NCI-H1436 treated with DMSO at 0.1 percent for 48 hours (cell line): Measurements from ENCODE around the gene EPB41.
"Not testable (repeated sequence)": the region's sequence is repeated elsewhere in the genome, so short reads cannot be mapped to it uniquely, and the experiment has no call there.

Source experiments
- DNase-seq: peaks from one replicate; lab custom pipeline; 2025; lab: John Stamatoyannopoulos, UW

Gene EPB41

DNA sequence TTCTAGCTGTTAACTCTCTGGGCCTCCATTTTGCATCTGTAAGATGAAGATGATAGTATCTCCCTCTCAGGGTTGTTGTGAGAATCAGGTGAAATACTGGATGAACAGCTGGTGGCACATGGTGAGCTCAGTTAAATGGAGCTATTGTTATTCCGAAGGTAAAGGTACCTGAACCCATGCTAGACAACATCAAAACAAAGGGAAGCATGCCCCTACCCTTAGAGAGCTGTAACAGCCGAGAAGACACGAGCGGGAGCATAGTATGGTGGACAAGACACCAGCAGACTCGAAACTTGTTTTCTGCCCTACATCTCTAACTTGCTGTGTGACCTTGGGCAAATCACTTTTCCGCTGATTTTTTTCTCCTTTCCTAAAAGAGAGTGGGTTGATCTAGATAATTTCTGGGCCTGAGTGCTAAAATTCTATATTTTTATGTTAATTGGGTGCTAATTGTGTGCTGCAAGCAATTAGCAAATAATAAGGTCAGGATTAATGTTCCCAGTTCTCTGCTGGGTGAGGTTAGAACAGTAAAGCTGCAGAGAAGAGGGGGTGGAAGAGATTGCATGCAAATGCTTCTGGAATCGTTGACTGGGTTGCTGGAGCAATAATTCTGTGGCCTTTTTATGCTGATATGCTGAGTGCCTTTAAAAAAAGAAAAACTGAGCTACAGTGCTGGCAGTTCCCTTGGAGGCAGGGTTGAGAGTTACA, 198.5 kb downstream of the EPB41 start:
- no peak for DNase-seq

DNA sequence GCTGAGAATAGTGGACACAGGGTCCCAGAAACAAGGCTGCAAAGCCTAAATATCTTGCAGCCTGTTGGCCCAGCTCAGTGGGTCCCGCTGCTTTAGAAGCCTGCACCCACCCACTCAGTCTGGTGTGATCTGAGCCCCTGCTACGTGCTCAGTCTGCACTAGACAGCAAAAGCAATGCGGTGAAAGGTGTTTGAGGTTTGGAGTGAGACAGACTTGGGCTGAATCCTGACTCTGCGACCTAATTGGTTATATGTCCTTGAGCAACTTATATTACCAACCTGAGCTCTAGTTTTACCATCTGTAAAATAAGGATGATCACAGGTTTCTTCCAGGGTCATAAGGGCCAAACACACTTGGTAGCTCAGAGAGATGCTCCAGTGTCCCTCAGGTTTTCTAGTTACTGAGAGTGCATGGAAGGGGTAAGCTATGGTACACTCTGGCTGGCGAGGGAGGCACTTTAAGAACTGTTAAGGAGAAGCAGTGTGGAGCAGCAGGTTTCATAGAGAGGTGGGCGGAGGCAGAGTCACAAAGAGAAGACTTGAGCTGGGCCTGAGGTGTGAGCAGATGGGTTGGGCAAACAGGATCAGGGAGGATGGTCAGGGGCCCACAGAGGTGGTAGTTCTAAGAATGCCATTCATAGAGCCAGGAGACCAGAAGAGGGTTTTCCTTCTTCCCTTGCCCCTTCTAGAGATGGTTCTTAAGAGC, 199.2 kb downstream of the EPB41 start:
- DNase-seq: no peak

DNA sequence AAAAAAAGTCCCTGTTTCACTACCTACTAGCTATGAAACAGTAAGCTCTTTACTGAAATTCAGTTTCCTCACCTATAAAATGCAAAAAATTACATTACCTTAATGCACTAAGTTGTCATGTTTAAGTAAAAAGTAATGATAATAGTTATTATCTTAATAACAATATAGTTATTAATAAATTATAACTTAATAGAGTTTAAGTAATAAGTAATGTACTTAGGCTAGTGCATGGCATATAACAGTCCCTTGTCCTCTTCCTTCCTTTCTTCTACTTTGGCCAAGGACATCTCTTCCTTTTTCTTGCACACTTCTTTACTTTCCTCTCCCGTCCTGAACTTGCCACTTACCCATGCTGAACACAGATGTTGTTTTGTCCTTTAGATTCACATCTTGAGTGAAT, 200.3 kb downstream of the EPB41 start:
- DNase-seq: no peak

DNA sequence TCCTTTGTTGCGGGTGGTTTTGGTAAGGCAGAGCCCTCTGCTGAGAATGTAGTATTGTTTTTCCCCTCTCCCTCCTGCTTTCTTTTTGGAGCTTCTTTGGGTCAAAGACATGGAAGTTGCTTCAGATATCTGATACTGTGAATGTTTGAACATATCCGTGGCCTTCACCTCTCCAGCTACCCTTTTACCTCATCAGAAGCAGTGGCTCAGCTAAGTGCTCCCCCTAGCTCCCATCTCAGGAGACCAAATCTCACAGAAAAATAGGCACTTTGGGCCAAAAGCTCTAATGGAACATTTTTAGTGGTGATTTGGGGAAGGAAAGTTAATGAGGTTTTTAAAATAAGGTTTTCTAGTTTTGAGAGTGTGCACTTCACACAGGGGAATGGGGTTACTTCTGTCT, 203.0 kb downstream of the EPB41 start:
- DNase-seq: no peak

DNA sequence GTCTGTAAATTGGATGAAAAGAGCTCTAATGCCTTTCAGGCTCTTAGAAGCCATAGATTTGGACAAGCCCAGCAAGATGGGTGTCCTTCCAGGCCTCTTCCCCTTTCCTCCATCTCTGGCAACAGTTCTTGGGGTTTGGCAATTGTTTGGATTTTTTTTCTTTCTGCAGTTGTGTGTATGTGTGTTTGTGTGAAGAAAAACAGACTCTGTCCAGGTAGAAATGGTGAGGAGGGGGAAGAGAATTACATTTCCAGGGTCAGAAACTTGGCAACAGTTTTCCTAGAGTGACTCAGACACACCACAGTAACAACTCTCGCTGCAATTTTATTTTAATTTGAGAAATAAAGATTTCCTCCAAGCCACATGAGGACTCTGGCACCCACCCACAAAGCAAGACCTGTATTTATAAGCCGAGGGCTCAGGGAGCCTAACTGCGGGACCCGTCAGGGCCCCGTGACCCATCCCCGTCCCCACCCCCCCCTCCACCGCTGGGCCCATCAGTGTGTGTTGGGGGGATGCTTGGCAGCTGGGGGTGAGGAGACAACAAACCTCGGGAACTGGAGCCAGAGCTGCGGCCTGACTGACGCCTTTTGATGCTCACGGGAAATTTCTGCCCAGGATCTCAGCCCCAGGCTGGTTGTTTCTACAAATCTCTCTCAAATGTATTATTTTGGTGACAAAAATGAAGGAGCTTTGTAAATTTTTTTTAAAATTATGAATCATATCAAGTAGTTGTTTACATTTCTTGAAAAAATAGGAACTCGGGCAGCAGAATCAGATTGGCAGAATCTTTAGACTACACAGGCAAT, 205.0 kb downstream of the EPB41 start:
- DNase-seq: no peak

DNA sequence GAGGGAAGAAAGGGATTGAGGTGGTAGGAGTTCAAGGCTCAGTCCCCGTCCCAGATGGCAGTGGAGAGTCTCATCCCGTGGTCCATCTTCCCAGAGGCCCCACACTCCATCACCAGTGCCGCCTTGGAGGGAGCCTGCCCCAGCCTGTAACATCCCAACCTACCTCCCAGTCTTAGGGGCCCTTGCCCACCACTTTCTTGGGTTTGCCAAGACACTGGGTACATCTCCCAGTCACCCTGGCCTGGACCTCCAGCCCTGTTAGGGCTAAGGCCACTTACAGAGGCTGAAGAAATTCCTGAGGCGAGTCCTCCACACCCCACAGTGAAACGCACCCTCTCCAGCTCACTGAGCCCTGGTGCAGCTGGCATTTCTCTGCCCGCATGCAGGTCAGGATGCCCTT, 206.0 kb downstream of the EPB41 start:
- DNase-seq: no peak

DNA sequence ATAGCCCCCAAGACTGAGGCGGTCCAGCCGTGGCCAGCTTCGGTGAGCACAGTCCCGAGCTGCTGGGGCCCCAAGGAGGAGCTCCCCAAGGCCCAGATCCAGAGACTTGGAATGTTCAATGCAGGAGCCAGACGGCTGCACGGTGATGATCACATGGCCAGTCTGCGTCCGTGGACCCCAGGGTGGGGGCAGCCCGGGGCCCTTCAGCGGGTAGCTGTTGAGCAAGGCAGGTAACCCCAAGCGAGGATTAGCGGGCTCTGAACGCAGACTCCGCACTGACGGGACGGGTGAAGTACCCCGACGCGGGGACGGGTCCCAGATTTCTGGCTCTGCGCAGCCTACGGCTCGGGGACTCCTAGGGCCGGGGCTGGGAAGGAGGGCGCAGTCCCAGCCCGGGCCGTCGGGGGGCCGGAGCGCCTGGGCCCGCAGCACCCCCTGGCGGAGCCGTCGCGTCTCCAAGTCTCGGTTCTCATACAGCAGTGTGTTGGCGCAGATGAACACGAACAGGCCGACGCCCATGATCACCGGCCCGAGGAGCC, 206.6 kb downstream of the EPB41 start:
- DNase-seq: no peak

DNA sequence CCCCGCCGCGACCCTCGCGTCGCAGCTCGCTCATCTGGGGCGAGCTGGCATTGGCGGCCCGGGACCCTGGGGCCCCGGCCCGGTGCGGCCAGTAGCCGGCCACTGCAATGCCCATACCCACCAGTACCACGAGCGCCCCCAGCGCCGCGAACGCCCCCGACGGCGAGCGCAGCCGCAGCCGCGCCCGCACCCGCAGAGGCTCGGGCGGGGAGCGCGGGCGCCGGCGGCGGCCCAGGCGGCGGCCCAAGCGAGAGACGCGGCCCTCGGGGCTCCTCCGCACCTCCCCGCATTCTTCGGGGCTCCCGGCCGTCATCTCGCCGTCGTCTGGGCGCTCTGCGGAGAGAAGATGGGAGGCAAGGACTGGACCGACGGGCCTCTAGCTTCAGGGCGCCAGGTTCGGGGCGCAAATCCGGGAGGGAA, 207.2 kb downstream of the EPB41 start:
- DNase-seq: no peak

DNA sequence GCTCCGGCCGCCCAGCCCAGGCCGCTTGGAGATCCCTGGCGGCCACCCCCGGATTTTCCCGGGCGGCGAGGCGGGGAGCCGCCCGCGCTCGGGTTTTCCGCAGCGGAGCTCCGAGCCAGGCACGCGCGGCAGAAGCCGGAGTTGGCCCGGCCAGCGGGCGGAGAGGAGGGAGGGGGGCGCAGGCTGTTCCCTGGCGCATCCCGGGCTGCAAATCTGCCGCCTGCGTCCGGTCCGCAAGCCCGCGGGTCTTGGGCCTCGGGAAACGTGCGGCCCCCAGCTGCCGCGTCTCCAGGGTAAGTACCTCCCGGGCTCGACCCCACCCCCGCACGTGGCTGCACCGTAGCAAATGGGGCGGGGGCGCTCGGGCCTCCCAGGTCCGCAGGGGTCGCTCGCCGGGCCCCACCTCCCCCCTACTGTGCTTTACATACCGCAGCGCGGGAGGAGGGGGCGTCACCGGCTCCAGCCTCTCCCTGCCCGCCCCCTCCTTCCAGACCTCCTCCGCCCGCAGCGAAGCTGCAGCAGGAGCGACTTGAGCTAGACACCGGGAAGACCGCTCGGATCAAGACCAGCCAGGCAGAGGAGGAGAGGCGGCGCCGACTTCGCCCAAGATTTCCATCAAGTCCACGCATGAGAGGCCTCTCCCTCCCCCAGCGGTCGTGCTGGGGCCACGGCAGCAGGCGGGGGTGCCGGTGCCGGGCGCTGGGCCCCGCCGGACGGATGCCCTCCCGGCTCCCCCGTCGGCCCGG, 207.7 kb downstream of the EPB41 start:
- no peak for DNase-seq

DNA sequence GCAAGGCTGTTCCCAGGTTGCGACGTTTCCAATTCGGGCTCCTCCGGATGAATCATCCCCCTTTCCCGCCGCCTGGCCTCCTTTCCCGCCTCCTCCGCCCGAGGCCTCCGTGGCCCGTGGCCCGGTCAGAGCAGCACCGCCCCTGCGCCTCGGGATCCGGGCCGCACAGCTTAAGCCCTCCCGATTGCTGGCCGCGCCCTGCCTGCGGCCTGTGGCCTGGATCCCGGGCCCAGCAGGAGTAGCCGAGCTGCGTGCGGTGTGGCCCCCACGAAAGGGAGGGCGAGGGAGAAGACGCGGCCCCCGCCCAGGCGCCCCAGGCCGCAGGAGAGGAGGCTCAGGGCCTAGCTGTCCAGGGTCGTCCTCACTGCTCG, 208.3 kb downstream of the EPB41 start:
- DNase-seq: no peak

DNA sequence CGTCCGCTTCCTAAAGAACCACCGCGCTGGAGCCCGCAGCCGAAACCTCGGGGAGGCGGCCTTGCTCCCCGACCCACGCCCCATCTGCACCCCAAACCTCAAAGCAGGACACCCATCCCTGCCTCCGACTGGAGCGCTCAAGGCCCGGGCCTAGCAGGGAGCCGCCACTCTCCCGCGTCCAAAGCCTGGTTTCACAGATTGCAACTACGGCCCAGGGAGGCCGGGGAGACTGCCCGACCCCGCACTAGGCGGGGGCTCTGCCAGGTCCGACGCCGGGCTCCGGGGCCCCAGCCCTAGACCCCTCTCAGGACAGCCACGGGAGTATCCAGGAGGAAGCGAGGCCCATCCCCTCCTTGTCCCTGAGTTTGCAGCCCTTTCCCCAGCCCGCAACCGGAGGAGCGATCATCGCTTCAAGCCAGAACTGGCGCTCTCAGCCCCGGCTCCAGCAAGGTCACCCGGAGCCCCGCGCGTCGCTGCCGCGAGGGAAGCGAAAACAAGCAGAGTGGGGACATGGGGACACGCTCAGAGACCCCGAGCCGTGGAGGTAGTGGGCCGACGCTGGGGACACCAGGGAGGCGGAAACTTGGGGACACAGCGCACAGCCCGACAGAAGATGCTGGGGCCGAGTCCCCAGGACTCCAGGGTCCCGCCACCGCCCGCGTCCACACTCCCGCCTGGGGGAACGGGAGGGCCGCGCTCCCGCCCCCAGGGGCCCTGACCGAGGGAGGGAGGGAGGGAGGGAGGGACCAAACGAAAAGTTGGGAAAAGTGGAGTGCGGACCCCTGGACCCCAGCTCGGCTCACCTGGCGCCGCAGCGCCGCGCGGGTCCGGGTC, 208.9 kb downstream of the EPB41 start:
- DNase-seq: no peak

DNA sequence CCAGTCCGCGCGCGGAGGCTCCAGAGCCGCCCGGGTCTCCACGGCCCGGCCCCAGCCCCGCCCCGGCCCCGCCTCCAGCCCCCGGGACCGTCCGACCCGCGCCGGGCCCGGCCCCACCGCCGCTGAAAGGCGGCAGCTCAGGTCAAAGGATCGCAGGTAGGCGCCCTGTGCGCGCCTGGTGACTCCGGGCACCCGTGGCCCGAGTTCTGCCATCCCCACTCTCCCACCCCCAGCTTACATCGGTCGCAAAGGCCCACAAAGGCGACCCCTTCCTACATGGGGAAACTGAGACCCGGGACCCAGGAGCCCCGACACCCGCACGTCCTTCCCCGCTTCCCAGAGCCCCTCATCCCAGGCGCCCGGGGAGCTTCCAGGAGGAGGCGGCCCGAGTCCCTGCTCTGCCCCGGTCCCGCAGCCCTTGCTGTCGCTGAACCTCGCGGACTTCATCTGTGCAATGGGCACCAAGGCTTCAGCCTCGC, 209.6 kb downstream of the EPB41 start, which contains the start of gene TMEM200B:
Gene TMEM200B (minus strand): TSS at position 17 of the 479 bp plus-strand sequence. CDS start 2,075 bp downstream, outside the sequence.
- DNase-seq: no peak

DNA sequence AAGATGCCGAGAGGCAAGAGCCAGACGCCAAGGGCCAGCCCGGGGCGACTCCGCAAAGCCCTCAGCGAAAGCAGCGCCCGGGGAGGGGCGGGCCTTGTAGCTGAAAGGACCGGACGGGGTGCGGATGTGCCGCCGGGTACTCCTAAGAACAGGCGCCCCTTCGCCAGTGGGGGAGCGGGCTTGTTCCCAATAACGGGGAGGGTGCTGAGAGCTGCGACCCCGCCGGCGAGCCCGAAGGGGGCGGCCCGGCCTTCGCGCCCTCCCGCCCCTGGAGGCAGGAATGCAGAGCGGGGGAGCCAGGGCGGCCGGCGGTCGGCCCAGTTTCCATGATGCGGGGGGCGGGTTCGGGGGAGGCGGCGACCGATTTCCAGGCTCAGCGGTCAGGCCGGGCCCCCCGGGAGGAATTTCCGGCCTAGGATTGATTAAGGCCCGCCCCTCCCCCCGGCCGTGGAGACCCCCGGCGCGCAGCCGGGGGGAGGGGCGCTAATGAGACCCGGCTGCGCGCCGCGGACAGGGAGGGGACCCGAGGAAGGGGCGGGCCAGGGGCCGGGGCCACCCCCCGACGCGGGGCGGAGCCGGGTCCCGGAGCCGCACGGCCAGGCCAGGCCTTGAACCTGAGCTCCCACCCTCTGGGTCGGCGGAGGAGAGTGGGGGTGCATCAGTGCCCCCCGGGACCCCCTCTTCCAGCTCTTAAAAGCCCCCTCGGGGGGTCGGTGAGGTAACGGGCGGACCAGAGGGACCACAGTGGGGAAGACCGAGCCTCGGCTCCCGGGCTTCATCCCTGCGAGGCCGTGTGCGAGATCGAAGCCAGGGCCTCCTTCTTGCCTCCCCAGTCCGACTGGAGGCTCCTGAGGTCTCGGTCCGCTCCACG, 210.2 kb downstream of the EPB41 start:
- DNase-seq: no peak

DNA sequence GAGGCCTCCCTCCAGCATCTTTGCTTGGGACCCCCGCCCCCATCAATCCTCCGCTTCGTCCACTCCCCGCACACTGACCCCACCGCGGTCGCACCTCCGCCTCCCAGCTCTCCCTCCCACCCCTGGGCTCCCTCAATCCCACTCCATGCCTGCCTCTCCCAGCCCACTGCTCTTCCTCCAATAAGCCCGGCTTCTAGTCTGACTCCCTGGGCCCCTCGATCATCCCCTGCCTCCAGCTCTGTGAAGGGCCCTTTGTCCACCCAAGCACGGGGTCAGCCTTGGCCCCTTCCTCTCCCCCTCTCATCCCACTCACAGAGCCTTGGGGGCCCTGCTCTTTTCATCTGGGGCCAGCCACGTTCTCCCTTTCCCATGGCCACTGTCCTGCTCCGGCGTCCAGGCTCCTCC, 210.9 kb downstream of the EPB41 start:
- DNase-seq: no peak

DNA sequence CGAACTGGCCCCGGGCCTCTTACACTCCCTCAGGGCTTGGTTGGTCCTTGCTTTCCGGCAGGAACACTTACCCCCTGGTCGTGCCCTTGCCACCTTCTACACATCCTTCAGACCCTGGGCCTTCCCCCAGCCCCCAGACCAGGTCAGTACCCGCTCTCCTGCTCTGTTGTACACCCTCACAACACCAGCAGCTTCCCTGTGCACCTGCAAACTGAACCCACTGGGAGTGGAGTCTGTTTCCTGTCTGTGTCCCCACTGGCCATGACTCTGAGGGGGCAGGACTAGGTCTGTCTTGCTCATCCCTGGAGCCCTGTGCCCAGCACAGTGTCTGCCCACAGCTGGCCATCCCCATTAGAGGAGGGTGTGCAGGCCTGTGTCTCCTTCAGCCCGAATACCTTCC, 211.4 kb downstream of the EPB41 start:
- no peak for DNase-seq

DNA sequence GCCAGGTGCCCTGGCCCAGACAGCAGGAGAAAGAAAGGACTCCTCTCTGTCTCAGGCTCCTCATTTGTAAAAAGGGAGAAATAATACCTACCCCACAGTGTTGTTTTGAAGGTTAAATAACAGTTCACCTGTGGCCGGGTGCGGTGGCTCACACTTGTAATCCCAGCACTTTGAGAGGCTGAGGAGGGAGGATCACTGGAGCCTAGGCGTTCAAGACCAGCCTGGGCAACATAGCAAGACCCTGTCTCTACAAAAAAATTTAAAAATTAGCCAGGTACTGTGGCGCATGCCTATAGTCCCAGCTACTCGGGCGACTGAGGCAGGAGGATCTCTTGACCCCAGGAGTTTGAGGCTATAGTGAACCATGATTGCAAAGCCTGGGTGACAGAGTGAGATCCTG, 211.8 kb downstream of the EPB41 start:
- DNase-seq: no peak

DNA sequence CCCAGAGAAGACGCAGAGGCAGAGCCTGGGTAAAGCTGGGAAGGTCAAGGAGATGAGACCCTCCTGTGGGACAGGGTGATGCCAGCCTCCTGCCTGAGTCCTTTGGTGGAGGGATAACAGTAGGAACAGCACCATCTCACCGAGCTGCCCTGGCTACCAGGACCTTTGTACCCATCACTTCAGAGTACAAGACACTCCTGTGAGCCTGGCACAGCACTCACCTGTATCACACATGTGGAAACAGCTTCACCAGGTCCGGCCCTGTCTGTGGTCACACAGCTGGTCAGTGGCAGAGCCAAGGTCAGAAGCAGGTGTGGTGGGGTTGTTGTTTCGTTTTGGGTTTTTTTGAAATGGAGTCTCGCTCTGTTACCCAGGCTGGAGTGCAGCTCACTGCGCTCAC, 214.4 kb downstream of the EPB41 start:
- no peak for DNase-seq

DNA sequence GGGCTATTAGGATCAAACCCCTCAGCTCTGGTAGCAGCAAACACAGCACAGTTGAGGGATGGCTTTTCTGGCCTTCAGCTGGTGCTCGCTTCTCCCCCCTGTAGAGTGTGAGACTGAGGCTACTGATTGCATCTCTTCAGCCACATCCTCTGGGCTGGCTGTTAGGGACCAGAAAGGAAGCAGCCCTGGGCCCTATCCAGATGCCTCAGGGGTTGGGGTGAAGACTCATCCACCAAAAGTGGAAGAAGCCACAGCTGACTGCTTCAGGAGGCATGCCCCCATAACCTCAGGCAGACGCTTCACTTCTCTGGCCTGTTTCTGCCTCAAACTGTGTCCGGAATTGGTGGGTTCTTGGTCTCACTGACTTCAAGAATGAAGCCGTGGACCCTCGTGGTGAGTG, 215.5 kb downstream of the EPB41 start:
- DNase-seq: no peak

DNA sequence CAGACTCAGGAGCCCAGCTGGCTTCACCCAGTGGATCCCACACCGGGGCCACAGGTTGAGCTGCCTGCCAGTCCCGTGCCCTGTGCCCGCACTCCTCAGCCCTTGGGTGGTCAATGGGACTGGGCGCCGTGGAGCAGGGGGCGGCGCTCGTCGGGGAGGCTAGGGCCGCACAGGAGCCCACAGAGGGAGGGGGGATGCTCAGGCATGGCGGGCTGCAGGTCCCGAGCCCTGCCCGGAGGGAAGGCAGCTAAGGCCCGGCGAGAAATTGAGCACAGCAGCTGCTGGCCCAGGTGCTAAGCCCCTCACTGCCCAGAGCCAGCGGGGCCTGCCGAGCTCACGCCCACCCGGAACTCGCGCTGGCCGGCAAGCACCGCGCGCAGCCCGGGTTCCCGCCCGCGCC, 216.7 kb downstream of the EPB41 start:
- DNase-seq: not testable (repeated sequence)
